Stimulated activated CD8-positive, alpha-beta memory T cell treated with anti-CD3 and anti-CD28 coated beads, Interleukin-15, amount 100 ng/mL, for 1 hour (primary cell): Measurements from ENCODE around the gene FOCAD.

Experiments
- DNase-seq: peaks from one replicate; pipeline ENCODE4 v3.0.0-alpha.2; 2020; ENCODE audit warnings: low read depth

FOCAD gene

GRCh38 chr9:21023861-21024260 lies 339.8 kb downstream of the FOCAD start:
- no peak for DNase-seq

- no peak for DNase-seq
Observed at GRCh38 chr9:21027295-21027694, 343.2 kb downstream of the FOCAD start.

DNA sequence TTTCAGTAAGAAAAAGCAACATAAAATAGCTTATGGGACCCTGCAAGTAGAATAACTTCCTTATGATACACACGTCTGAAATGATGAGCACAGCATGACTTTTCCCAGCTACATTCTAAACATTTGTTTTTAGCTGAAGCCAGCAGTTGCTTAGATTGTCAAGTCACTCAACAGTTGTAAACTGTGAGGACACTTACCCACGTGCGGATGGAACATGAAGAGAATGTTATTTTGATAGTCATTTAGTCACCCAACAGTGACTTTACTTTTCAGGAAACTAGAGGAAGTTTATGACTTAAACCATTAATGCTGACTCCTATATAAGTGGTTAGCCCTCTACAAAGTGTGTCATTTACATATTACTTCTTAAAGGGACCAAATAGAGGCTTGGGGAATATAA lies 344.4 kb downstream of the FOCAD start:
- no peak for DNase-seq

- DNase-seq: no peak
Observed at GRCh38 chr9:21029661-21030060, 345.6 kb downstream of the FOCAD start.

DNA sequence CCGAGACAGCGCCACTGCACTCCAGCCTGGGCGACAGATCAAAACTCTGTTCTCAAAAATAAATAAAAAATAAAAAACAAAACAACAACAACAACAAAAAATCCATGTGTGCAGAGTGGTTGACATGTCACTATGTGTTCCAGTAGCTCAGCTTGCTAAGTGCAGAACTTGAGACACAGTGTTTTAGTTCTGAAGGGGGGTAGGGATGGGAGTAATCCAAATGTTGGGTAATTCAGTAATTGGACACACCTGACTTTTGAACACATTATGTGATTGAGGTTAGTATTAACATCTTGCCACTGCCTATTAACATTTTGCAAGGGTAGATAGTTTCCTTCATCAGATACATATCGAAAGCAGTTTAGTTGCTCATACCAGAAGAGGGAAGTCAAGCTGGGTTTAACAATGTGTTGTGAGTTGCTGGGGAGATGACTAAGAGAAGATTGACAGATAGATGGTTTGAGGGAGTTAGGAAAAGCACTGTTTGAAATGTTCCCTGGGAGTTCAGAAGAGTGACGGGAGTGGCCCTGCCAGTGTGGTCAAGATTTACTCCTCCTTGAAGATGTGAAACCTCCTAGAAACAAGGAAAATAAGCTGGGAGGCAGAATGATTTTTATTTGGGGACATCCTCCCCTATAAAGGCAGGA lies 346.5 kb downstream of the FOCAD start:
- DNase-seq: no peak

DNA sequence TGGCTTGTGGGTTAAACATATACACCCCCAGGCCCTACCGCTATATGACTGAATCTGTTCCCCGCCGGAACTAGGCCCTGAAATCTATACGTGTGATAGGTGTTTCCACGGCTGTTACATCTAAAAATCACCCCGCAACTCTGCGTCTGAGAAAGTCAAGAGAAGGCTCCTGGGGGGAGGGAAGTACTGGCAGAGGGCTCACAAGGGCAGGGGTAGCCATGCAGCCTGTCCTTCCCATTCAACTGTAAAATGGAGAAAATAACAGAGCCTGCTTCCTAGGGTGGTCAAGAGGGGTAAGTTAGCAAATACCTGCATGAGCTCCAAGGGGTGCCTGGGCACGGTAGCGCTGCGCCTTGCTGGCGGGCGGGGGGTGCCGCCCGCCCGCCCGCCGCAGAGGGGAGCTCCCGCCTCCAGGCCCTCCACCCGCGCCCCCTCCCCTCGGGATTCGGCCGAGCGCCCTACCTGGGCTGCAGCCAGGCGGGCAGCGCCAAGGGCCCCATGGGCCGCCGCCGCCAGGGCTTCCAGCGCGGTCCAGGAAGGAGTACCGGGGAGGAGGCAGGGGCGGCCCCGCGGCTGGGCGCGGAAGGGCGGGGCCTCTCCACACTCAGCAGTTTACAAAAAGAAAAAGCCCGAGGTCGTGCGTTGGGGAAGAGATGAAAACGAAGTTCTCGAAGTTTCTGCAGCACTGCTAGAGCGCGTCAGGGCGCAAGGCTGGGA lies 347.2 kb downstream of the FOCAD start, which contains the start of gene HACD4:
Gene HACD4 (minus strand): TSS at position 550 of the 717 bp plus-strand sequence. CDS start 50 bp downstream, at position 500.
- DNase-seq: peak; percentile 34

DNA sequence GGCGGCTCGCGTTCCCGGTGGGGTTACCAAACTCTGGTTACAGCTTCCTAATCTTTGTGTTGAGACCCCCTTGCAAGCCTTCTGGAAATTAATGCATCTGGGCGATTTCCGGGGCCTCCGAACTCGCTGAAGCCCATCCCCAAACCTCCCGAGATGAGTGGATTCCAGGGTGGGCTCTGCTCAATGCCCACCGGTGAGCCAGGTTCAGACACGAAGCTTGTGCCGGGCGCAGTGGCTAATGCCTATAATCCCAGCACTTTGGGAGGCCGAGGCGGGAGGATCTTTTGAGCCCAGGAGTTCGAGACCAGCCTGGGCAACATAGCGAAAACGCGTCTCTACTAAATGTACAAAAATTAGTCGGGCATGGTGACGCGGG lies 347.7 kb downstream of the FOCAD start:
- no peak for DNase-seq

GRCh38 chr9:21037278-21037677 lies 353.2 kb downstream of the FOCAD start:
- no peak for DNase-seq

DNA sequence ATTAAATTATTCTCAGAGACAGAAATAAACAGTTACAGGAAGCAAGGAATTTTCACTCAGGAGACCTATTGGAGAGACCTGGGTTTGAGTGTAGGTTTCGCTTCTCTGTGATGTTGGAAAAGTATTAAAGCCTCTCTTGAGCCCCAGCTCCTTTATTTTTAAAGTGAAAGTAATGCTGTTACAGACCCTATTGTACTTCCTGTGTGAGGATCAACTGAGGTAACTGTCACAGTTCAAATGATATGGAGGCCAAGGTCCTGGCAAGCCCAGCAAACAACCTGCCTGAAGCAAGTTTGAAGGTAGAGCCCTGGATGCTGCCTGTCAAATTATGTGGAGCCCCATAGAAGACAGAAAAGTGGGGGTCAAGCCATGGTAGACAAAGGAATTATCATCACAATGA lies 355.2 kb downstream of the FOCAD start:
- DNase-seq: no peak

DNA sequence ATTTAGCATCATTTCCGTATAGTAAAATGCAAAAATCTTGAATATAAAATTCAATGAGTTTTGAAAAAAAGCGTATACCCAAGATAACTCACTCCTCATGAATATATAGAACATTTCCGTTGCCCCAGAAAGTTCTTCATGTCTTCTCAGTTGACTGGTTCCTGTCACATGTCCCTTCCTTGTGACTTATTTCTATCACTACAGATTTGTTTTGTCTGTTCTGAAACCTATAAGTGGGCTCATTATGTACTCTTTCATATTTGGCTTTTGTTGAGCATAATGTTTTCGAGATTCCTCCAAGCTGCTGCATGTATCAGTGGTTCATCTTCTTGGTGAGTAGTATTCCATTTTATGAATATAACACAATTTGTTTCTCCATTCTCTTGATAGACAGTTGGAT lies 358.4 kb downstream of the FOCAD start:
- DNase-seq: no peak

DNA sequence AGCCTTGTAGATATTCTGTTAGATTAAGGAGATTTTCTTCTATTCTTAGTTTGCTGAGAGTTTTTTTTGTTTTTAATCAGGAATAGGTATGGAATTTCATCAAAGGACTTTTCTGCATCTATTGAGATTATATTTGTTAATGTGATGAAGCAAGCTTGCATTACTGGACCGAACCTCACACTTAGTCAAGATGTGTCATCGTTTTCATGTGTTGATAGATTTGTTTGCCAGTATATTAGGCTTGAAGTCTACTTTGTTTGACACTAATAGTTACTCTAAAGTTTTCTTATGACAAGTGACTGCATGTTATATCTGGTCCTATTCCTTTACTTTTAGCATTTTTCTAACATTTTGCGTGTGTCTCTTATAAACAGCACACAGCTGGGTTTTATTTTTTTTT lies 359.8 kb downstream of the FOCAD start:
- no peak for DNase-seq
